HepG2 (cell line): ENCODE measurements around the gene KATNAL2. TPM values are rescaled to one million over a fixed set of nuclear protein-coding genes. Genes with fewer than 3 reads are reported as not detected.
A peak's percentile ranks its signal among the peaks of the same experiment; 100 is the strongest.

ENCODE experiments used
- ATAC-seq: fragments of 200-7000 bp; cut with Tn5 transposase; 3 replicates; pipeline ENCODE4 v1.9.1; 2020; ENCODE audit warnings: mild to moderate bottlenecking, moderate library complexity
- BruUV-seq: library from RNA; stranded (reverse); fragments of 400-500 nt; replicated peaks from 2 replicates; lab custom pipeline; 2021; lab: Mats Ljungman, UMichigan
- CTCF ChIA-PET: fragments of 300-600 bp; formaldehyde crosslinking; extraction: SDS; loops from one replicate; lab custom pipeline; 2021; ENCODE audit warnings: low total read pairs, inconsistent platforms, low intra/inter-chr PET ratio; lab: Yijun Ruan, JAX
- POLR2A ChIA-PET: fragments of 350-600 bp; sonication (Branson Sonifier 250); formaldehyde crosslinking; loops from one replicate; lab custom pipeline; 2020; ENCODE audit warnings: antibody characterized with exemption, inconsistent platforms; lab: Yijun Ruan, JAX
- DNase-seq: peaks from one replicate; pipeline ENCODE4 v3.0.0-alpha.2; 2015; ENCODE audit warnings: low spot score
- FAIRE-seq: peaks from 3 replicates; lab custom pipeline; 2011; peaks lifted over from hg19 to GRCh38; lab: Jason Lieb, UNC
- H2AFZ ChIP-seq: one replicate; pipeline ENCODE4 v1.6.1; 2011; ENCODE audit warnings: low read length, inconsistent platforms
- H3K27ac ChIP-seq: fragments of 300-600 bp; 3 replicates; pipeline ENCODE4 v1.8.0; 2011; ENCODE audit warnings: mixed run types, mild to moderate bottlenecking, mixed read lengths, low read length, inconsistent platforms; ENCODE audit not compliant: insufficient read depth; ENCODE audit errors: extremely low read length
- H3K27me3 ChIP-seq, 2 experiments: fragments of 200-600 bp in 1 of 2; 2 replicates in 1 of 2; 3 replicates in 1 of 2; pipeline versions ENCODE4 v1.6.0 to v1.8.0; 2011; ENCODE audit warnings: low read length in 2 of 2, mild to moderate bottlenecking in 2 of 2, moderate library complexity in 2 of 2, inconsistent platforms in 1 of 2; ENCODE audit not compliant: insufficient read depth in 2 of 2, control insufficient read depth in 1 of 2
- H3K36me3 ChIP-seq, 2 experiments: fragments of 200-600 bp in 1 of 2; replicated peaks in 1 of 2; 2 replicates in 1 of 2; 3 replicates in 1 of 2; pipeline versions ENCODE4 v1.5.1 to v1.8.0; 2011; ENCODE audit warnings: low read length in 2 of 2, inconsistent platforms in 1 of 2; ENCODE audit not compliant: insufficient read depth in 2 of 2, control insufficient read depth in 1 of 2
- H3K4me1 ChIP-seq: 2 replicates; pipeline ENCODE4 v1.5.1; 2012; ENCODE audit warnings: low read length, inconsistent platforms; ENCODE audit not compliant: insufficient read depth
- H3K4me2 ChIP-seq: 2 replicates; pipeline ENCODE4 v1.6.0; 2011; ENCODE audit warnings: low read depth, low read length, inconsistent platforms
- H3K4me3 ChIP-seq, 3 experiments: fragments of 200-600 bp in 1 of 3; sonication (generic), shearing (Covaris generic) in 1 of 3; replicated peaks in 1 of 3; 2 replicates each; pipeline ENCODE4 v1.5.1; 2011 to 2016; ENCODE audit warnings: low read length in 3 of 3, inconsistent platforms in 2 of 3, low read depth in 2 of 3, mild to moderate bottlenecking in 2 of 3, control low read depth in 1 of 3, mixed read lengths in 1 of 3; ENCODE audit not compliant: insufficient read depth in 1 of 3
- H3K79me2 ChIP-seq: one replicate; pipeline ENCODE4 v1.6.1; 2011; ENCODE audit warnings: low read length, inconsistent platforms; ENCODE audit not compliant: insufficient read depth
- H3K9ac ChIP-seq: 2 replicates; pipeline ENCODE4 v1.6.0; 2011; ENCODE audit warnings: mild to moderate bottlenecking, low read depth, low read length, inconsistent platforms; ENCODE audit not compliant: insufficient read depth
- H3K9me3 ChIP-seq: 2 replicates; pipeline ENCODE4 v1.5.1; 2012; ENCODE audit warnings: mild to moderate bottlenecking, low read length
- H4K20me1 ChIP-seq: 2 replicates; pipeline ENCODE4 v1.6.0; 2011; ENCODE audit warnings: inconsistent platforms, mild to moderate bottlenecking, low read length, moderate library complexity; ENCODE audit not compliant: insufficient read depth
- ARID2 ChIP-seq: sonication (generic); formaldehyde crosslinking; IDR thresholded peaks from 2 replicates; pipeline ENCODE4 v1.8.1; 2022; ENCODE audit warnings: mild to moderate bottlenecking, missing genetic modification reagents, borderline replicate concordance
- MEIS2 ChIP-seq: sonication (generic); formaldehyde crosslinking; IDR thresholded peaks from 2 replicates; pipeline ENCODE4 v1.9.0; 2021; ENCODE audit warnings: mild to moderate bottlenecking, missing genetic modification reagents
- MYC ChIP-seq: sonication (generic); formaldehyde crosslinking; IDR thresholded peaks from 2 replicates; pipeline ENCODE4 v1.9.0; 2021; ENCODE audit warnings: missing genetic modification reagents, borderline replicate concordance
- NFKBIZ ChIP-seq: IDR thresholded peaks from 2 replicates; pipeline ENCODE4 v1.6.1; 2018; ENCODE audit warnings: missing genetic modification reagents, missing compliant biosample characterization
- NR0B2 ChIP-seq: sonication (generic); formaldehyde crosslinking; IDR thresholded peaks from 2 replicates; pipeline ENCODE4 v1.4.0; 2020; ENCODE audit warnings: mild to moderate bottlenecking, missing genetic modification reagents
- PRDM4 ChIP-seq: sonication (generic); formaldehyde crosslinking; IDR thresholded peaks from 2 replicates; pipeline ENCODE4 v1.9.0; 2021; ENCODE audit warnings: missing genetic modification reagents, borderline replicate concordance
- ZNF703 ChIP-seq: sonication (generic); formaldehyde crosslinking; IDR thresholded peaks from 2 replicates; pipeline ENCODE4 v1.5.1; 2020; ENCODE audit warnings: missing genetic modification reagents, mild to moderate bottlenecking, moderate library complexity, borderline replicate concordance
- WGBS: methylation state at CpG from one replicate; pipeline ENCODE4 v1.1.6; 2017; ENCODE audit warnings: low lambda C conversion rate; 5-methylcytosine and 5-hydroxymethylcytosine counted together
- in situ Hi-C: cut with HindIII; loops from 2 replicates; pipeline ENCODE4 v1.10.0; 2017; ENCODE audit warnings: low pct_unique_long_range_greater_than_20kb; ENCODE audit not compliant: extremely low pct_ligation_motif_present
- intact Hi-C: fragments of 100-400 bp; cut with micrococcal nuclease; formaldehyde crosslinking; loops from one replicate; pipeline ENCODE4 v1.10.0; 2022; ENCODE audit not compliant: unreplicated experiment
- polyA plus RNA-seq, 8 experiments: library from polyadenylated mRNA; depleted of rRNA in 3 of 8; stranded (reverse) in 7 of 8; unstranded in 1 of 8; fragments of >200 nt; fragmentation: Illumina TruSeq in 4 of 8; extraction: Trizol in 4 of 8; gene quantifications; 2 replicates each; pipeline versions ENCODE4 v1.2.1 to v1.2.3, GENCODE V29; 2011 to 2016; ENCODE audit warnings: low read depth in 4 of 8, missing spikeins in 1 of 8, mixed read lengths in 1 of 8; ENCODE audit not compliant: insufficient read depth in 1 of 8
- total RNA-seq, 5 experiments: library from RNA; depleted of rRNA; stranded (reverse); fragments of >200 nt; fragmentation: Illumina TruSeq; extraction: Trizol; gene quantifications; 2 replicates each; pipeline ENCODE4 v1.2.3, GENCODE V29; 2016; ENCODE audit warnings: low read depth in 1 of 5
- TF ChIP-seq, protein P1 (sequence below), 2 experiments: fragments of 450-650 bp in 1 of 2; sonication (generic) in 1 of 2; formaldehyde crosslinking in 1 of 2; IDR thresholded peaks; 2 replicates each; pipeline versions ENCODE4 v1.6.1 to v1.8.0; 2016 to 2022; ENCODE audit warnings: antibody characterized with exemption in 1 of 2, mild to moderate bottlenecking in 1 of 2, missing genetic modification reagents in 1 of 2

The KATNAL2 gene
- total and polyA plus RNA-seq, 2 of the 13 experiments (the other 11 are each of a cell fraction or from before 2014, with no cell fraction given): not detected

- TF ChIP-seq ARID2 (0 out of 2 replicates have a peak, but pooled peaks have one; percentile 38), NR0B2 (CRISPR knock-in tag) (no peak), ZNF703 (CRISPR knock-in tag) (no peak), NFKBIZ (CRISPR knock-in tag) (no peak)
Measured at GRCh38 chr18:46915800-46916550, 1.4 kb upstream of the KATNAL2 start (continued).

- Histone ChIP-seq H4K20me1 (peaks cover 3% of the 10 kb centered on the region; the same call in 1 of the 2 replicates), H3K27me3 (no peaks in the 10 kb centered on the region; a peak in 1 of 5 replicates), H3K9ac (peak overlapping the region; percentile 79), H3K36me3 (no peaks in the 10 kb centered on the region), H3K4me2 (peak overlapping the region; percentile 82), H3K4me3 (peak overlapping the region; percentile 80 to 91 (median 87)), H3K27ac (peak overlapping the region; percentile 61), H3K79me2 (peaks cover 51% of the 10 kb centered on the region), H2AFZ (peak overlapping the region; percentile 89), H3K9me3 (no peaks in the 10 kb centered on the region), H3K4me1 (peaks cover 39% of the 10 kb centered on the region)
- CTCF ChIA-PET: no interaction called here
- intact Hi-C loops: no loop called here
- WGBS: 0% methylated on average over 6 of the region's 21 CpGs
- no TSS peak for BruUV-seq
- in situ Hi-C loops: no loop called here
- FAIRE-seq: no peak
- POLR2A ChIA-PET: interaction anchor here (0.6 to 1.2 kb wide), 4 partner anchors 23 to 1623 kb away, joined by 3 to 5 read pairs (median 4); no protein-coding TSS in a partner anchor
- peak; percentile 17 for DNase-seq
- peak; percentile 39 for ATAC-seq
- TF ChIP-seq, protein P1, sequence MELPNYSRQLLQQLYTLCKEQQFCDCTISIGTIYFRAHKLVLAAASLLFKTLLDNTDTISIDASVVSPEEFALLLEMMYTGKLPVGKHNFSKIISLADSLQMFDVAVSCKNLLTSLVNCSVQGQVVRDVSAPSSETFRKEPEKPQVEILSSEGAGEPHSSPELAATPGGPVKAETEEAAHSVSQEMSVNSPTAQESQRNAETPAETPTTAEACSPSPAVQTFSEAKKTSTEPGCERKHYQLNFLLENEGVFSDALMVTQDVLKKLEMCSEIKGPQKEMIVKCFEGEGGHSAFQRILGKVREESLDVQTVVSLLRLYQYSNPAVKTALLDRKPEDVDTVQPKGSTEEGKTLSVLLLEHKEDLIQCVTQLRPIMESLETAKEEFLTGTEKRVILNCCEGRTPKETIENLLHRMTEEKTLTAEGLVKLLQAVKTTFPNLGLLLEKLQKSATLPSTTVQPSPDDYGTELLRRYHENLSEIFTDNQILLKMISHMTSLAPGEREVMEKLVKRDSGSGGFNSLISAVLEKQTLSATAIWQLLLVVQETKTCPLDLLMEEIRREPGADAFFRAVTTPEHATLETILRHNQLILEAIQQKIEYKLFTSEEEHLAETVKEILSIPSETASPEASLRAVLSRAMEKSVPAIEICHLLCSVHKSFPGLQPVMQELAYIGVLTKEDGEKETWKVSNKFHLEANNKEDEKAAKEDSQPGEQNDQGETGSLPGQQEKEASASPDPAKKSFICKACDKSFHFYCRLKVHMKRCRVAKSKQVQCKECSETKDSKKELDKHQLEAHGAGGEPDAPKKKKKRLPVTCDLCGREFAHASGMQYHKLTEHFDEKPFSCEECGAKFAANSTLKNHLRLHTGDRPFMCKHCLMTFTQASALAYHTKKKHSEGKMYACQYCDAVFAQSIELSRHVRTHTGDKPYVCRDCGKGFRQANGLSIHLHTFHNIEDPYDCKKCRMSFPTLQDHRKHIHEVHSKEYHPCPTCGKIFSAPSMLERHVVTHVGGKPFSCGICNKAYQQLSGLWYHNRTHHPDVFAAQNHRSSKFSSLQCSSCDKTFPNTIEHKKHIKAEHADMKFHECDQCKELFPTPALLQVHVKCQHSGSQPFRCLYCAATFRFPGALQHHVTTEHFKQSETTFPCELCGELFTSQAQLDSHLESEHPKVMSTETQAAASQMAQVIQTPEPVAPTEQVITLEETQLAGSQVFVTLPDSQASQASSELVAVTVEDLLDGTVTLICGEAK (IDR thresholded peaks at IDR 0.05): peak; percentile 13; the same call in 1 of the 2 replicates
- TF ChIP-seq, protein P1 (CRISPR knock-in tag; IDR thresholded peaks at IDR 0.05): no peak
- TF ChIP-seq PRDM4 (CRISPR knock-in tag) (no peak), MEIS2 (no peak), MYC (CRISPR knock-in tag) (0 out of 2 replicates have a peak, but pooled peaks have one; percentile 0)
Measured at GRCh38 chr18:46916551-46917107, 773 bp upstream of the KATNAL2 start.
